GM12892 (cell line): Measurements from ENCODE around the gene IL1RAPL1.

ENCODE experiments used
- POLR2A ChIP-seq: IDR thresholded peaks from 2 replicates; pipeline ENCODE4 v1.6.1; 2011; ENCODE audit warnings: low read depth, low read length, control low read depth
- POLR2AphosphoS5 ChIP-seq: IDR thresholded peaks from 2 replicates; pipeline ENCODE4 v1.6.1; 2011; ENCODE audit warnings: low read depth, low read length, control low read depth
- TAF1 ChIP-seq: IDR thresholded peaks from 2 replicates; pipeline ENCODE4 v1.6.1; 2011; ENCODE audit warnings: low read depth, mild to moderate bottlenecking, control low read depth, low read length, borderline replicate concordance

GRCh38 chrX:29530501-29530900, 943.3 kb downstream of the IL1RAPL1 start:
- TF ChIP-seq POLR2AphosphoS5 (no peak), POLR2A (no peak), TAF1 (no peak)
